ENCODE data around the gene C16orf74.

C16orf74 gene

DNA sequence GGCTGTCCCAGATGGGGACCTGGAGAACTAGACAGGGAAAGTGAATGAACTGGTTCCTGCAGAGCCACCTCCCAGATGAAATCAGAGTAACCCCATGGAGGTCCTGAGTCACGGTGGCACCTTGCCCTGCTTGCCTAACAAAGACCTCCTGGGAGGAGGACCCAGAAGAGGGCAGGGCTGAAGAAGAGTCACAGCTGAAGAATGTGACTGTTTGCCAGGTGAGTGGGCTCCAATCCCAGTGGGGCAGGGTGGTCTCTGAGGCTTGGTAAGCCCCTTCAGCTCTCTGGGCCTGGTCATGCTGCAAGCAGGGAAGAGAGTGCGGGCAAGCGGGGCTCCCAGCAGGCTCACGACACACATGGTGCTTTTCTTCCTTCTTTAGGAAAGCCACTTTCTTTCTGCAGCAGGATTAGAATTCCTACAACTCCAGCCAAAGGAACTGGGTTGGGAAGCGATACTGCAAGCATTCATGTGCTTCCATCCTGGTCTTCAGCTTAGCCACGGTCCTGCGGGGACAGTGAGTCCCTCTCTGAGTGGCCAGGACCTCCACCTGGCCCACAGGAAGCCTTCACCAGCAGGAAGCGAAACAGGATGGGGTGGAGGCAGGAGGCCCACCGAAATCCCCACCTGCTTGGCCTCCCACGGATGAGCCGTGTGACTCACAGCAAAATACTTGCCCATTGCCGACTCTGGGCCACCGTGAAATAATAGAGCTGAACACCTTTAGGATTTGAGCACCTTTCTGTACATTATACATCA, 4.3 kb downstream of the C16orf74 start:
- no peak for DNase-seq

DNA sequence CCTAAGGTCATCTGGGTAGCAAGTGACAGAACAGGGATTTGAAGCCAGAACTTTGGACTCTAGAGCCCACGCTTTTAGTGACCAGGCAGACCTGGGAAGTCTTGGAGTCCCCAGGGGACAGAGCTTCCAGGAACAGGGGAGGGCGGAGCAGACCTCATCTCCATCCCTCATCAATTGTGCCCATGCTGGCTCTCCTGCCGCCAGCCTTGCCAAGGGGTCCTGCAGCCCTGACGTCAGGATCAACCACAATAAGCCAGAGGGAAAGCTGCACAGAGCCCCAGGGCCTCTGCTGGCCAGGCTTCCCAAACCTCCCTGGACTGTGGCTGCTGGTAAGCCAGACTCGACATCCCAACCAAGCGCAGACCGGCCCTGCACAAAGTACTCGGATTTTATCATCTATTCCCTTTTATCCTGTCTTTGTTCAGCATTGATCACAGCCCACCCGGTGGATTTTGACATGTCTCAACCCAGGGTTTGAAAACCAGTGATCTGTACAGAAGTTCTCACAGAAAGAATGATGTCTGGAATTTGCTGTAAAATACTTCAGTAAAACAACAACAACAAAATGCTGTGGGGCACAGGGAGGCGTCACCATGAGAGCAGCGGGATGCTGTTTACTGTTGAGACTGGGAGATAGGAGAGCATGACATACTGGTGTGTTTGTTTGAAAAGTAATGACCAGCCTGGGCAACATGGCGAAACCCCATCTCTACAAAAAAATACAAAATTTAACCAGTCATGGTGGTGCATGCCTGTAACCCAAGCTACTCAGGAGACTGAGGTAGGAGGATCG, 11.8 kb downstream of the C16orf74 start:
- DNase-seq = no peak

DNA sequence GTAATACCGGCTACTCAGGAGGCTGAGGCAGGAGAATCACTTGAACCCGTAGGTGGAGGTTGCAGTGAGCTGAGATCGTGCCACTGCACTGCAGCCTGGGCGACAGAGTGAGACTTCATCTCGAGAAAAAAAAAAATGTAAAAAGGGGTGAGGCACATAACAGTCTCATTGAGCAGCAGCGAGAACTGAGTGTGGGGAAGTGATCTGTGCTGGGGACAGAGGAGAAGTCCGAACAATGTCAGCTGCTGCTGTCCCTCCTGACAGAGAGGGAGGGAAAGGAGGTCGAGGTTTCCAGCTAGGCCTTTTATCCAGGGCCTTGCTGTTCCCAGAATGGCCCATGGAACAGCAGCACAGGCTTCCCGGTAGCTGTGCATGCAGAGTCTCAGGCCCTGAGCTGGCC, 14.0 kb downstream of the C16orf74 start:
- DNase-seq = no peak

DNA sequence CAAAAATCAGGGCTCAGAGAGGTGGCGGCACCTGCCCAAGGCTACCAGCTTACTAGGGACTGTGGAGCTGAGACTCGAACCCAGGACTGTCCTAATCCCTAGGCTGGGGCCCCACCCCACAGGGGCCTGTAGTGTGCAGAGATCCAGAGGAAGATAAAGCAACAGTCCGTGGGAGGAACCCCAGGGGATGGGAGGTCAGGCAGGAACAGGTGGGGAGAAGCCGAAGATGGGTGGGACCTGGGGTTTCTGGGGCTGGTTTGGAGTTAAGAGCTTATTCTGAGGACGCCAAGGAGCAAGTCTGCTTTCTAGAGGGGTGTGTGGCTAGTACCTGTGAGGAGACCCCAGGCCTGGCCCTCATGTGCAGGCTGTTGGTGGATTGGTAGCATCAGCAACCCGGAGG, 14.9 kb downstream of the C16orf74 start:
- DNase-seq = no peak

- DNase-seq = no peak
Measured at GRCh38 chr16:85735225-85735635, 15.7 kb downstream of the C16orf74 start.

- DNase-seq = no peak
Measured at GRCh38 chr16:85734311-85735017, 16.4 kb downstream of the C16orf74 start.

DNA sequence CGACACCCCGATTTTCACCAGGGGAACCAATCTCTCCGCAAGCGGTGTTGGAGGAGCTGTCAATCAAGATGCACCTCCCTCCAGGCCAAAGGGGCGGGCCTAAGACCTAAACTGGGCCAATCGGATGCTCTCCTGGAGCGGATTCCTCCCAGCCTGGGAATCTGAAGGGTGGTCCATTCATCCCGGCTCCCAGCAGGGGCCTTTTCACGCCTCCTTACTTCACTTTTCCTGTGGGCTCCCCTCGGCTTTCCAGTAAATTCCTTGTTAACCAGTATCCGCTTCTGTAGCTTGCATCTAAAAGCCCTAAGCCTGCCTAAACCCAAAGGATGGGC, 17.1 kb downstream of the C16orf74 start:
- no peak for DNase-seq

DNA sequence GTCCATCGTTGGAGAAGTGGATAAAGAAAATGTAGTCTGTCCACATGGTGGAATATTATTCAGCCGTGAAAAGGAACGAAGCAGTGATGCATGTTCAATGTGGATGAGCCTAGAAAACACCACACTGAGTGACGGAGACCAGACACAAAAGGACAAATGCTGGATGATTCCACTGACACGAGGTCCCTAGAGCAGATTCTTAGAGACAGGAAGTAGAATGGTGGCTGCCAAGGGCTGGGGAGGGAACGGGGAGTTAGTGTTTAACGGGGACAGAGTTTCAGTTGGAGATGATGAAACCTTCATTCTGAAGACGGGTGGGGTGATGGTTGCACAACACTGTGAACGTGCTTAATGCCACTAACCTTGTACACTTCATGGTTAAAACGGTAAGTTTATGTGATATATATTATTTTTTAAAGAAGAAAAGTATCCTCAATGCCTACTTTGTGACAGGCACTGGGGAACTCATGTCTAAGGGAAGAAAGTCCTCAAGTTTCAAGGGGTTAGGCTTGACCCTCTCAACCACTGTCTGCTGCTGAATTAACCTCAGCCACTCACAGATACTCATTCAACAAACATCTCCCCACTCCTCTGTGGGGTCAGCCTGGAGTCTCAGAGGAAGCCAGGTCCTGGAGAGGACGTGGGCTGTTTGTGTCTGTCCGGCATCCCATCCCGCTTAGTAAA, 17.6 kb downstream of the C16orf74 start:
- no peak for DNase-seq

DNA sequence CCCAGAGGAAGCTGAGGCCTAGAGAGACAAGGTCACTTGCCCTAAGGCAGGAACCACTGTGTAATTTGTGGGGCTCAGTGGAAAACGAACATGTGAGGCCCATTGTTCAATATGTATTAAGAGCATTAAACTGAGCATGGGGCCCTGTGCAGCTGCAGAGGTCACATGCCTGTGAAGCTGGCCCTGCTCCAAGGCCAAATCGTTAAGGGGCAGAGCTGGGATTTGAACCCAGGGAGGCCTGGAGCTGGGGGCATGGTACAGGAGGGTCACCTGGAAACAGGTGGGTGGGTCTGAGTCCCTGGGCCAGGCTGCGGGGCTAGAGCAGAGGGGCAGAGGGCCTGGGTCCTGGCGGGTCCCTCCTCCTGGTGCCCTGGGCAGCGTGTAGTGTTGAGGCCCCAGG, 19.7 kb downstream of the C16orf74 start:
- no peak for DNase-seq

DNA sequence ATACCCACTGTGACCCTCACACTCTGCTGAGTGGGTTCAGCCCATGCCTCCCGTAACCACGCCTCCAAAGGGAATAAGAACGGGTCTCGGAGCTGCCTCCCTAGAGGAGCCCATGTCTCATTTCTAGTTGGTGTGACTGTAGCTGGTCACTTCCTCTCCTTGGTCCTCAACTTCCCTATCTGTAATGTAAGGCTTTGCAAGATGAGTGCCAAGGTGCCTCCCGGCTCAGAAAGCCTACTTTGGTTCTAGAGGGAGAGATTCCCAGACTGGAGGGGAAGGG, 20.8 kb downstream of the C16orf74 start:
- DNase-seq = no peak

DNA sequence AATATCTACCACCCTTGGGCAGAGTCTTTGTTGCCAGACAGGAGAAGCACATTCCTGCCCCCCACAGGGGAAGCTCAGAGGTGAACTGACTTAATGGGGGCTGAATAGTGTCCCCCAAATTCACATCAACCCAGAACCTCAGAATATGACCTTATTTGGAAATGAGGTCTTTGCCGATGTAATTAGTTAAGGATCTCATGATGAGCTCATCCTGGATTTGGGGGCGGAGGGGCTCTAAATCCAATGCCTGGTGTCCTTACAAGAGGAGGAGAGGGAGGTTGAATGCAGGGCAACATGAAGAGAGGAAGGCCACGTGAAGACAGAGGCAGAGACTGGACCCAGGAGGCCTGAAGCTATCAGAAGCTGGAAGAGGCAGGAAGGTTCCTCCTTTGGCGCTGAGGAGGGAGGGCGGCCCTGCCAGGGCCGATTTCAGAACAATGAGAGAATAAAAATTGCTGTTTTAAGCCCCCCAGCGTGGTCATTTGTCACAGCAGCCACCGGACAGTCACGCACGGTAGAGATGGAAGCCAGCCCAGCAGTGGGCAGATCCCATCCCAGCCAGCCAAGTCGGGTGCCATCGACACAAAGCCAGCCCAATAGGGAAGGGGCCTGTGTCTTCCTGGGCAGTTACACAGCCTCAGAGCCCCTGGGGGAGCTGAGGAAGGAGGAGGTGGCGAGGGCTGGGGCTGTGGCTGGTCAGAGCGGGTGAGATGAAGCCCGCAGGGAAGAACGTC, 21.3 kb downstream of the C16orf74 start:
- DNase-seq = no peak

DNA sequence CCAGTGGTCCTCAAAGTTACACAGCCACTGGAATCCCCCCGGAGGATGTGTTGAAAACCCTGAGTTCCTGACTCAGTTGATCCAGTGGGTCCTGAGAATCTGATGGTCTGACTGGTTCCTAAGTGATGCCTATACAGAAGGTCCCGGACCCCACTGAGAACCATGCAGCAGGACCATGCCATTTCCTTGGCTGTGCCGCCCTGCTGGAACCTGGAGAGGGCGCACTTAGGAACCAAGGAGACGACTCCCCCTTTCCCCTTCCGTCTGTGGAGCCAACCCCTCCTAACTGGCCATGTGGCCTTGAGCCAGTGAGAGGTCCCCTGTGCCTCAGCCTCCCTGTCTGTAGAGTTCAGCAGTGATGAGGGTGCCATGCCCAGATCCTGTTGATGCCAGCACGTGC, 22.0 kb downstream of the C16orf74 start:
- no peak for DNase-seq

GRCh38 chr16:85724936-85725335, 26.0 kb downstream of the C16orf74 start:
- no peak for DNase-seq

DNA sequence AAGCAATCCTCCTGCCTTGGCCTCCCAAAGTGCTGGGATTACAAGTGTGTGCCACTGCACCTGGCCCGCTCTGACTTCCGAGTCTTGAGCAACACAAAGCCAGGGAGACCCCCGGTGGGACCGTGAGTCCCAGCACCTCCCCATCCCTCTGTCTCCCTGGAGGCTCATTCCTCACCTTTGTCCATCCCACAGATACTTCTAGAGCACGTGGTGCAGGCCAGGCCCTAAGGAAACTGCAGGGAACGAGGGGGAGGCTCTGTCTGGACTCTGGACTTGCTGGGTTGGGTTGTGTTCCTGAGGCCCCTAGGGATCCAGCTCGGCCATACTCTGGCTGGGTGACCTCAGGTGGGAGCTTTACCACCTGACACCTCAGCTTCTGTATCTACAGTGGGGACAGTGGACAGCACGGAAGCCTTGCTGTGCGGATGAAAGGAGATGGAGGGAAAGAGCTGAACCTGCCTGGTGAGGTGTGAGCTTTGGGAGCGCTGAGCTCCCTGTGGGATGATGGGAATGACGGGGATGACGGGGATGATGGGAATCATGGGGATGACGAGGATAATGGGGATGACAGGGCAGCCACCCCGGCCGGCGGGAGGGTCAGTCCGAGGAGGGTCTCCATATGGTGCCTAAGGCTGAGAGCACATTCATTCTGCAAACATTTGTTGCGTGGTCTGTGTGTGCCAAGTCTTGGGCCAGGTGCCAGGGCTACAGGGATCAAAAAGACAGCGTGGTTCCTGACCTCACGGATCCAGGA, 26.6 kb downstream of the C16orf74 start:
- no peak for DNase-seq

GRCh38 chr16:85722128-85722893, 28.6 kb downstream of the C16orf74 start:
- DNase-seq = peak; percentile 81

DNA sequence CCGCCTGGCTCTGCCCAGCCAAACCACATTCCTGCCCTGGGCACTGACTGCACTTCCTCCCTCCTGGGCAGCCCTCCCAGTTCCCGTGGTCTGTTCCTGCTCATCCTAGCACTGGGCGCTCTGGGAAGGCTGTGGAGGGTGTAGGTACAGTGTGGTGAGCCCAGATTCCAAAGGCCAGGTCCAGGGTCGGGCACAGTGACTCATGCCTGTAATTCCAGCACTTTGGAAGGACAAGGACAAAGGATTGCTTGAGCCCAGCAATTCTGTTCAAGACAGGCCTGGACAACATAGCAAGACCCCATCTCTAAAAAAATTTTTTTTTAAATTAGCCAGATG, 30.6 kb downstream of the C16orf74 start:
- no peak for DNase-seq

DNA sequence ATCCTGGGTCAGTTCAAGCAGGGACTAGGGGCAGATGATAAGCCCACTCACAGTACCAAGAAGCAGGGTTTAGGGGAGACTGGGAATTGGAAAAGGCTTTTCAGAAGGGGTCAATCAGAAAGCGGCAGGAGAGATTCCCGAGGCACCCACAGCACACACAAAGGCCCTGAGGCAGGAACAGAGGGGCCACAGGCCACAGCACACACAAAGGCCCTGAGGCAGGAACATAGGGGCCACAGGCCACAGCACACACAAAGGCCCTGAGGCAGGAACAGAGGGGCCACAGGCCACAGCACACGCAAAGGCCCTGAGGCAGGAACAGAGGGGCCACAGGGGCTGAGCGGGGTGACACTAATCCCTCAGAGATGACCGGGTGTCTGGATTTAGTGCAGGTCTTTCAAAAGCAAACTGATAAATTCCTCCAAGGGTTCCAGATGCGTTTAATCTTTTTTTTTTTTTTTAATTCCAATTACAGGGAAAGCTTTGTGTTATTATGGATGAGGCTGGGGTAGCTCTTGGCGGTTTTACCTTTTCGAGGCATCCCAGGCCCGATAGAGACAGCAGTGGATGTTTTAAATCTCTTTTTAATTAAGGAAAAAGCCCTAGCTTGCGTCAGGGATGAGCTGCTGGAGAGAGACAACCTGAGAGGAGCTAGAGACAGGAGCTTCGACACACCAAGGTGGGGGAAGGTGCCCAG, 31.1 kb downstream of the C16orf74 start:
- no peak for DNase-seq

DNA sequence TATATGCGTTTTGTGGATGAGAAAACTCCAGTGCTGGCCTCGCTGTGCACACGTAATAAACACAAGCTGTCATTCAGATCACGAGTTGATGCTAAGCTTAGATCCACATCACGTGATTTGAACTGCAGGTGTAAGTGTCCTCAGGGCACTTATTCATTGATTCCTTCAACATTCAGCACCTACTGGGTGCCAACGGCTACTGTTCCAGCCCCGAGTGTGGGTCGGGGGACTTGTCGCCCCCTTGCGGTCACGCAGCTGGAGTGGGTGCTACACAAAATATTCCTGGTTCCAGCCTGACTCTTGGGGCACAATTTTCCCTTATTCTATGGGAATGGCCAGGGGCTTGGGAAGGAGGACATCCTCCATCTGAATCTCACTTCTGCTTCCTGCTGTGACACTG, 32.2 kb downstream of the C16orf74 start:
- no peak for DNase-seq

DNA sequence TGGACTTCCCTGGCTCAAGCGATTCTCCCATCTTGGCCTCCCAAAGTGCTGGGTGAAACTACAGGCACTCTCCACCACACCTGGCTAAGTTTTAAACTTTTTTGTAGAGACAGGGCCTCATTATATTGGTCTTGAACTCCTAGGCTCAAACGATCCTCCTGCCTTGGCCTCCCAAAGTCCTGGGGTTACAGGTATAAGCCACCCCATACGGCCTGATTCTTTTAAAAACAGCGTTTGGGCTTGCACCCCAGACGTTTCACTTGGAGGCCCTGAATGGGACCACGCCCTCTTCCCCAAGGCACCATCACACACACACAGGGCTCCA, 32.8 kb downstream of the C16orf74 start:
- DNase-seq = no peak

GRCh38 chr16:85717393-85718152, 33.3 kb downstream of the C16orf74 start:
- peak; percentile 20 for DNase-seq
